ENCODE results near the gene RNASE7.
A peak's percentile ranks its signal among the peaks of the same experiment; 100 is the strongest.

RNASE7 gene

DNA sequence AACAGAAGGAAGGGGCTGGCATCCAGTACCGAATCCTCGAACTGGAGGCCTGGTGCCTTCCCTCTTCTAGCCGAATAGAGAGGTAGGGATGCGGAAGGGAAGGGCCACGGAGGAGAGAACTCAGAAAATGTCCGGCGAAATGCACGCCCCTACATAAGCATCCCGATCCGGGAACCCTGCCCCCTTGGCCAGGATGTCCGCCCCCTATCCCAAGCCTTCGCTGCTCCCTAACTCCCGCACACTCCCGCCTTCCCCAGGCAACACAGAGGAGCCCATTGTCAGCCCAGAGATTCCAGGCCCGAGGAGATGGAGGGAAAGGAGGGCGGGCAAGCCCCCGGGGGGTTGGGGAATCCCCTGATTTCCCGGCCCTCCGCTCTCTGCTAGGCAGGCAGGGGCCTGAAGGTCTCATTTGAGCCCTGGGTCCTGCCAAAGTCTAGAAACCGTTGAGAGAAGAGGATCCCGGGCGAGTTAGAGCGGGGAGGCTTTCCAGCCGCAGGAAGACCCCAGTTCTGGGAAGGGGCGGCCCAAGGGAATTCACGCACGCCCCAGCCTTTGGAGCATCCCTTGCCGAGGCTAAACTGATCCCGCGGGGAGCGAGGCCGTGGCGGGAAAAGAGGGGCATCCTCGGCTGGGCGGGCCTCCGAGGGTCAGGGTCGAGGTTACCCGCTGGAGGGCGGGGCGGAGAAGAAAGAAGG is 27.4 kb downstream of the RNASE7 start:
- DNase-seq: no peak

DNA sequence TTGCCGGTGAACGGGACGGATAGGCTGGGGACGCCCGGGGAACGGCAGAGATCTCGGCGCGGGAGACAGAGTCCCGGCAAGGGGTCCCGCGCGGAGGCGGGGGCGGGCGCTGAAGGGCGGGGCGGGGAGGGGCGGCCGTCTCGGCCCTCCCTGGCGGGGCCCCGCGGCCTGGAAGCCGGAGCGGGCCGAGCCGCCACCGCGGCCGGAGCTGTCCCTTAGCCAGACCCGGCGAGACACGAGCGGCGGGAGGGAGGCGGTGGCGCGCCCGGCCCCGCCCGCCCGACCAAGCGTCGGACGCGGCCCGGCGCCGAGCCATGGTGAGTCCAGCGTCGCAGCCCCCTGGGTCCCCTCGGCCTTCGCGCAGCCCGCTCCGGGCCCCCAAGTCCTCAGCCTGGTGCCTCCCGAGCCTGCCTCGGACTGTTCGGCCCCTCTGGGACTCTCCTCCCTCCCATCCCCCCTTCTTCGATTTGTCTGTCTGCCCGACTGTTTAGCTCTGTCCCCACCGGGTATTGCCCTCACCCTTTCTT is 28.0 kb downstream of the RNASE7 start, which contains the start of gene ARHGEF40:
Gene ARHGEF40, plus strand, starts transcription at position 222 of the 527 bp plus-strand sequence. Its CDS starts 93 bp downstream, at position 315.
- peak; percentile 36 for DNase-seq

- DNase-seq: peak; percentile 23
These were observed 28.6 kb downstream of the RNASE7 start for GRCh38 chr14:21070610-21071224.

GRCh38 chr14:21071225-21072030 is 29.3 kb downstream of the RNASE7 start:
- peak; percentile 85 for DNase-seq

- peak; percentile 82 for DNase-seq
These were observed 29.9 kb downstream of the RNASE7 start for GRCh38 chr14:21072031-21072473.

DNA sequence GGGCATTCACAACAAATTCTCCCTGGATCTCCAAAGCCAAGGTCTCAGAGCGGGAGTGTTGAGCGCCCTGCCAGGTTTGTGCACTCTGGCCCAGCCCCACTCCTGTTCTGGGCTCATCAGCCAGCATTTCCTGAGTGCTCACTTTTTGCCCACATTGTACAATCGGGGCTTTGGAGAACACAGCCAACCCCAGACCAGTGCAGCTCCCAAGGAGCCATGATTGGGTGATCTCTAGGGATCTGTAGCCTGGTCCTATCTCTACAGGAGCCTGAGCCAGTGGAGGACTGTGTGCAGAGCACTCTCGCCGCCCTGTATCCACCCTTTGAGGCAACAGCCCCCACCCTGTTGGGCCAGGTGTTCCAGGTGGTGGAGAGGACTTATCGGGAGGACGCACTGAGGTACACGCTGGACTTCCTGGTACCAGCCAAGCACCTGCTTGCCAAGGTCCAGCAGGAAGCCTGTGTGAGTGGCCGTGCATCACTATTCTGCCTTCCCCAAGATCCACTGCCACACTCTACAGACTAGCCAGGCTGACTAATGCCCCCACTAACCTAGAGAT is 30.7 kb downstream of the RNASE7 start:
- no peak for DNase-seq

DNA sequence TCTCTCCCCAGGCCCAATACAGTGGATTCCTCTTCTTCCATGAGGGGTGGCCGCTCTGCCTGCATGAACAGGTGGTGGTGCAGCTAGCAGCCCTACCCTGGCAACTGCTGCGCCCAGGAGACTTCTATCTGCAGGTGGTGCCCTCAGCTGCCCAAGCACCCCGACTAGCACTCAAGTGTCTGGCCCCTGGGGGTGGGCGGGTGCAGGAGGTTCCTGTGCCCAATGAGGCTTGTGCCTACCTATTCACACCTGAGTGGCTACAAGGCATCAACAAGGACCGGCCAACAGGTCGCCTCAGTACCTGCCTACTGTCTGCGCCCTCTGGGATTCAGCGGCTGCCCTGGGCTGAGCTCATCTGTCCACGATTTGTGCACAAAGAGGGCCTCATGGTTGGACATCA is 31.8 kb downstream of the RNASE7 start:
- DNase-seq: no peak

DNA sequence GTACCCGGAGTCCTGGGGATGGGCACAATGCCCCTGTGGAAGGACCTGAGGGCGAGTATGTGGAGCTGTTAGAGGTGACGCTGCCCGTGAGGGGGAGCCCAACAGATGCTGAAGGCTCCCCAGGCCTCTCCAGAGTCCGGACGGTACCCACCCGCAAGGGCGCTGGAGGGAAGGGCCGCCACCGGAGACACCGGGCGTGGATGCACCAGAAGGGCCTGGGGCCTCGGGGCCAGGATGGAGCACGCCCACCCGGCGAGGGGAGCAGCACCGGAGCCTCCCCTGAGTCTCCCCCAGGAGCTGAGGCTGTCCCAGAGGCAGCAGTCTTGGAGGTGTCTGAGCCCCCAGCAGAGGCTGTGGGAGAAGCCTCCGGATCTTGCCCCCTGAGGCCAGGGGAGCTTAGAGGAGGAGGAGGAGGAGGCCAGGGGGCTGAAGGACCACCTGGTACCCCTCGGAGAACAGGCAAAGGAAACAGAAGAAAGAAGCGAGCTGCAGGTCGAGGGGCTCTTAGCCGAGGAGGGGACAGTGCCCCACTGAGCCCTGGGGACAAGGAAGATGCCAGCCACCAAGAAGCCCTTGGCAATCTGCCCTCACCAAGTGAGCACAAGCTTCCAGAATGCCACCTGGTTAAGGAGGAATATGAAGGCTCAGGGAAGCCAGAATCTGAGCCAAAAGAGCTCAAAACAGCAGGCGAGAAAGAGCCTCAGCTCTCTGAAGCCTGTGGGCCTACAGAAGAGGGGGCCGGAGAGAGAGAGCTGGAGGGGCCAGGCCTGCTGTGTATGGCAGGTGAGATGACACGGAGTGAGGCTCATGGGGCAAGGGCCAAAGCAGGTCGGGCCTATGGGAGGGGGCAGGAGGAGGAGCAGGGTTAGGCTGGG is 32.5 kb downstream of the RNASE7 start:
- DNase-seq: no peak

- DNase-seq: no peak
These were observed 33.7 kb downstream of the RNASE7 start for GRCh38 chr14:21075719-21076437.

DNA sequence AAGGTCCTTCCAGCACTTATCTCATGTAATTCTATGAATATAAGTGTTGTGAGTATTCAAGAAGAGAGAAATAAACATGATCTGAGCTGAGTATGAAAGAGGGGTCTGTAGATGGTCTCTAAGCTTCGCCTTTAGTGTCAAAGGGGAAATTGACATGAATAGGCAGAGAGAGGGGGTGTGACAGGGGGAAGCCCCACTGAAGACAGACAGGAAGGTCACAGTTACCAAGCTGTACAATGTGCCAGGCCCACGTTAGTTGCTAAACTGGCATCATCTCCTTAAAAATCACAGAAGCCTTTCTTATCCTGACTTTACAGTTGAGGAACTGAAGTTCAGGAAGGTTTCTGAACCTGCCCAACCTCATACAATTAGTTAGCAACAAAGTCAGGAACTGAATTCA is 35.5 kb downstream of the RNASE7 start:
- no peak for DNase-seq

GRCh38 chr14:21078287-21078686 is 36.1 kb downstream of the RNASE7 start:
- DNase-seq: no peak

DNA sequence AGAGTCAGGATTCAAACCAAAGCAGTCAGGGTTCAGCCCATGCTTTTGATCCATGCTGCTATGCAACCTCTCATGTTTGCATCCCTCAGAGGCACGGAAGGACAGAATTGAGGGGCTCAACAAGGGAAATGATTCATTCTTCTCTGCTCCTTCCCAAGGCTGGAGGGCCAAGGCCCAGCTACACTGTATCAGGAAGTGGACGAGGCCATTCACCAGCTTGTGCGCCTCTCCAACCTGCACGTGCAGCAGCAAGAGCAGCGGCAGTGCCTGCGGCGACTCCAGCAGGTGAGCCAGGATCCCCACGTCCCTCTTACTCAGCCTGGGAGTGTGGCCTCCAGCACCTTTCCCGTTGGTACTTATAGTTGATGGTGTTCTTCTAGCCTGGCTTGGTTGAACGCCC is 36.6 kb downstream of the RNASE7 start:
- no peak for DNase-seq

- no peak for DNase-seq
These were observed 39.5 kb downstream of the RNASE7 start for GRCh38 chr14:21081521-21082142.

DNA sequence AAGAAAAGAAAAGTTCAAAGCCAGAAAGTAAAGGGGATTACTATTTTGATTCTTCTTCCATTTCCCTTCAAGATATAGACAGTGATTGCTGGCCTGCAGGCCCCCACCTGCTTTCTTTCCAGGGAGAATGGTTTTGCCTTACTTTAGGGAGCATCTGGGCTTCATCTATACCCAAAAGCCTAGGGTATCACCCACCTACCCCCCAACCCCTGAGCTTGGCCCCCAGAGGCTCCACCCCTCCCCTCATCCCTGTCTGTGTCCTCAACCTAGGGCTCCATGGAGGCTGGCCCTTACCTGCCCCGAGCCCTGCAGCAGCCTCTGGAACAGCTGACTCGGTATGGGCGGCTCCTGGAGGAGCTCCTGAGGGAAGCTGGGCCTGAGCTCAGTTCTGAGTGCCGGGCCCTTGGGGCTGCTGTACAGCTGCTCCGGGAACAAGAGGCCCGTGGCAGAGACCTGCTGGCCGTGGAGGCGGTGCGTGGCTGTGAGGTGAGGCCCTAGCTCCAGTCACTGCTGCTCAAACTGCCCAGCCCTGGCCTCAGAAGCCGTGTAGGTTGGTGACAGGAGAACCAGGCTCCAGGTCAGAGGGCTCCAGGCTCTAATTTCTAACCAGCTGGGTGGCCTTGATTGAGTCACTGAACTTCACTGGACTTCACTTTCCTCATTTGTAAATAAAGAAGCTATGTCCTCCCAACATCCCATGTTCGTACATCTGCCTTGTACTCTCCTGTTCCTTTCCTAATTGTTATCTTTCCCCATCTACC is 41.6 kb downstream of the RNASE7 start:
- no peak for DNase-seq

DNA sequence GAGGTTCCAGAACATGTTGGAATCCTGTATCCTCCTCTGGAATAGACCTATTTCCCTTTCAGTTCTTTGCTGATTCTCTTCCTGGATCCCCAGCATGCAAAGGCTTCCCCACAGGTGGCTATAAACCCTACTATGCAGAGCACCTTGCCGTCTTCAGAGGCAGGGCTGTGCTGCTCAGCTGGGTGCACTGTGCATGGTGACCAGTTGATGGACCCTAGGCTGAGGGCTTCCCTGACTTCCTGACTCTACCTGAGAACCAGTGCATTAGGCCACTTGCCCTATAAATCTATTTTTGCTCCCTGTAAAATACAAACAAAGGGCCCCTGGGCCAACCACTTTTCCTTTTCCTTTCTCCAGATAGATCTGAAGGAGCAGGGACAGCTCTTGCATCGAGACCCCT is 42.2 kb downstream of the RNASE7 start:
- DNase-seq: no peak

GRCh38 chr14:21084998-21085853 is 43.1 kb downstream of the RNASE7 start:
- peak; percentile 81 for DNase-seq

GRCh38 chr14:21086908-21087293 is 44.7 kb downstream of the RNASE7 start:
- no peak for DNase-seq

DNA sequence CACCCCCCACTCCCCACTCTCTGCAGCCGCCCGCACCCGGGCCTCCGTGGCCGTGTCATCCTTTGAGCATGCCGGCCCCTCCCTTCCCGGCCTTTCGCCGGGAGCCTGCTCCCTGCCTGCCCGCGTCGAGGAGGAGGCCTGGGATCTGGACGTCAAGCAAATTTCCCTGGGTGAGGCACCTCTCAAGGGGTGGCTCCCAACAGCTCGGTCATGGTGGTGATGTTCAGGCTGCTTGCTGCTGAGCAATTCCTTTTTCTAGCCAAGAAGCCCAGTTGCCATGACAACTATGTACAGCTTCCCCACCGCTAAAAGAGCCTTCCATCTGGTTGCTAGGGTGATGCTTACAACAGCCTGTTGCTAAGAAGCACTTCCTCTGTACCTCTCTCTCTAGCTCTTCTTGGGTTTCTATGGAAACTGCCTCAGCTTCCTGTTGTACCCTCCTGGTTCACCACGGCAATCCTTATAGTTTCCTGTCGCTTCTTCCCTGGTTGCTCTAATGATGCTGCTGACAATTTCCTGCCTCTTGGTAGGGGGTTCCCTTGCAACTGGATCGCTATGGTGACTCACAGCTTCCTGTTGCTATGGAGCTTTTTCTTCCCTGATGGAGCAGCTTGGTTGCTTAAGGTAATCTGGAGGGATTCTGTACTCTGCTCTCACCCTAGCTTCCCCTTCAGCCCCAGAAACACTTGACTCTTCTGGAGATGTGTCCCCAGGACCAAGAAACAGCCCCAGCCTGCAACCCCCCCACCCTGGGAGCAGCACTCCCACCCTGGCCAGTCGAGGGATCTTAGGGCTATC is 45.3 kb downstream of the RNASE7 start:
- DNase-seq: peak; percentile 81
